HEK293 (cell line): Measurements from ENCODE around the gene FKBP3.

Source experiments
- CTCF ChIA-PET: fragments of 350-600 bp; formaldehyde crosslinking; extraction: SDS; loops from one replicate; lab custom pipeline; 2021; ENCODE audit warnings: antibody characterized with exemption; lab: Yijun Ruan, JAX
- POLR2A ChIA-PET: fragments of 300-600 bp; formaldehyde crosslinking; extraction: SDS; loops from one replicate; lab custom pipeline; 2020; ENCODE audit warnings: antibody characterized with exemption, inconsistent platforms; lab: Yijun Ruan, JAX
- H3K27ac ChIP-seq: fragments of 200-500 bp; sonication (Bioruptor generic); 2 replicates; pipeline ENCODE4 v1.5.1; 2014; ENCODE audit warnings: low read depth, low read length, control low read depth, inconsistent platforms; ENCODE audit errors: extremely low read depth
- H3K36me3 ChIP-seq, 2 experiments: fragments of 200-500 bp in 1 of 2; sonication (Bioruptor generic) in 1 of 2; 1 replicate in 1 of 2; 2 replicates in 1 of 2; pipeline ENCODE4 v1.5.1; 2014 to 2017; ENCODE audit warnings: inconsistent platforms in 2 of 2, low read length in 2 of 2; ENCODE audit not compliant: control insufficient read depth in 2 of 2, insufficient read depth in 1 of 2
- H3K4me1 ChIP-seq: fragments of 200-500 bp; sonication (Bioruptor generic); 2 replicates; pipeline ENCODE4 v1.5.1; 2014; ENCODE audit warnings: mild to moderate bottlenecking, low read length, inconsistent platforms; ENCODE audit not compliant: control insufficient read depth, insufficient read depth
- H3K4me3 ChIP-seq: 2 replicates; pipeline ENCODE4 v1.5.1; 2011; ENCODE audit warnings: low read depth, mild to moderate bottlenecking, control low read depth, low read length, moderate library complexity
- H3K9me3 ChIP-seq: fragments of 200-500 bp; sonication (Bioruptor generic); 2 replicates; pipeline ENCODE4 v1.5.1; 2014; ENCODE audit warnings: low read depth, low read length, inconsistent platforms; ENCODE audit not compliant: control insufficient read depth, insufficient read depth
- TRIM28 ChIP-seq: IDR thresholded peaks from 2 replicates; pipeline ENCODE4 v1.6.1; 2011; ENCODE audit warnings: low read length, control low read depth, borderline replicate concordance
- TSHZ1 ChIP-seq: fragments of 450-650 bp; formaldehyde crosslinking; IDR thresholded peaks from 2 replicates; pipeline ENCODE4 v1.5.1; 2016; ENCODE audit warnings: missing biosample characterization, missing genetic modification characterization, borderline replicate concordance
- ZBTB20 ChIP-seq: fragments of 450-650 bp; formaldehyde crosslinking; IDR thresholded peaks from 2 replicates; pipeline ENCODE4 v1.5.1; 2016; ENCODE audit warnings: missing biosample characterization, missing genetic modification characterization
- ZNF132 ChIP-seq: fragments of 450-650 bp; formaldehyde crosslinking; IDR thresholded peaks from 2 replicates; pipeline ENCODE4 v1.5.1; 2017; ENCODE audit warnings: missing biosample characterization, missing genetic modification characterization, borderline replicate concordance
- ZNF26 ChIP-seq: fragments of 450-650 bp; formaldehyde crosslinking; IDR thresholded peaks from 2 replicates; pipeline ENCODE4 v1.5.1; 2016; ENCODE audit warnings: missing biosample characterization, missing genetic modification characterization
- ZNF280D ChIP-seq: fragments of 450-650 bp; formaldehyde crosslinking; IDR thresholded peaks from 2 replicates; pipeline ENCODE4 v1.5.1; 2016; ENCODE audit warnings: missing biosample characterization, missing genetic modification characterization
- ZNF311 ChIP-seq: fragments of 450-650 bp; formaldehyde crosslinking; IDR thresholded peaks from 2 replicates; pipeline ENCODE4 v1.5.1; 2017; ENCODE audit warnings: missing biosample characterization, missing genetic modification characterization, borderline replicate concordance
- ZNF366 ChIP-seq: fragments of 450-650 bp; formaldehyde crosslinking; conservative IDR thresholded peaks from 2 replicates; pipeline ENCODE4 v1.5.1; 2016; ENCODE audit warnings: missing biosample characterization, missing genetic modification characterization
- ZNF391 ChIP-seq: fragments of 450-650 bp; formaldehyde crosslinking; IDR thresholded peaks from 2 replicates; pipeline ENCODE4 v1.5.1; 2016; ENCODE audit warnings: low read depth, missing biosample characterization, missing genetic modification characterization, borderline replicate concordance
- ZNF423 ChIP-seq: fragments of 450-650 bp; formaldehyde crosslinking; IDR thresholded peaks from 2 replicates; pipeline ENCODE4 v1.5.1; 2016; ENCODE audit warnings: missing biosample characterization, missing genetic modification characterization
- ZNF433 ChIP-seq: fragments of 450-650 bp; formaldehyde crosslinking; IDR thresholded peaks from 2 replicates; pipeline ENCODE4 v1.5.1; 2016; ENCODE audit warnings: missing biosample characterization, missing genetic modification characterization, low read depth
- ZNF488 ChIP-seq: fragments of 450-650 bp; formaldehyde crosslinking; IDR thresholded peaks from 2 replicates; pipeline ENCODE4 v1.5.1; 2016; ENCODE audit warnings: missing biosample characterization, missing genetic modification characterization
- ZNF501 ChIP-seq: fragments of 450-650 bp; formaldehyde crosslinking; IDR thresholded peaks from 2 replicates; pipeline ENCODE4 v1.5.1; 2016; ENCODE audit warnings: missing biosample characterization, missing genetic modification characterization
- ZNF514 ChIP-seq: fragments of 450-650 bp; formaldehyde crosslinking; IDR thresholded peaks from 2 replicates; pipeline ENCODE4 v1.5.1; 2016; ENCODE audit warnings: missing biosample characterization, missing genetic modification characterization
- ZNF571 ChIP-seq: fragments of 450-650 bp; formaldehyde crosslinking; IDR thresholded peaks from 2 replicates; pipeline ENCODE4 v1.5.0; 2017; ENCODE audit warnings: missing biosample characterization, missing genetic modification characterization
- ZNF580 ChIP-seq: fragments of 450-650 bp; formaldehyde crosslinking; IDR thresholded peaks from 2 replicates; pipeline ENCODE4 v1.5.1; 2016; ENCODE audit warnings: missing biosample characterization, missing genetic modification characterization
- ZNF600 ChIP-seq: fragments of 450-650 bp; formaldehyde crosslinking; IDR thresholded peaks from 2 replicates; pipeline ENCODE4 v1.5.1; 2016; ENCODE audit warnings: missing biosample characterization, missing genetic modification characterization
- ZNF658 ChIP-seq: fragments of 450-650 bp; formaldehyde crosslinking; IDR thresholded peaks from 2 replicates; pipeline ENCODE4; 2016; ENCODE audit warnings: missing biosample characterization, missing genetic modification characterization
- ZNF776 ChIP-seq: fragments of 450-650 bp; formaldehyde crosslinking; IDR thresholded peaks from 2 replicates; pipeline ENCODE4 v1.5.0; 2017; ENCODE audit warnings: missing biosample characterization, missing genetic modification characterization, borderline replicate concordance

Gene FKBP3

GRCh38 chr14:45156067-45156466 lies 21.8 kb upstream of the FKBP3 start:
- no peaks in the 10 kb centered on the region for H3K4me1 ChIP-seq
- POLR2A ChIA-PET: no interaction called here

GRCh38 chr14:45150386-45150890 lies 16.2 kb upstream of the FKBP3 start:
- Histone ChIP-seq H3K4me3 (no peak overlapping the region), H3K27ac (no peak overlapping the region), H3K4me1 (no peaks in the 10 kb centered on the region), H3K9me3 (no peaks in the 10 kb centered on the region), H3K36me3 (peaks cover 15 to 22% of the 10 kb centered on the region in 2 experiments)
- TF ChIP-seq ZNF600 (tag by site-specific recombination) (no peak), TRIM28 (no peak), ZNF488 (tag by site-specific recombination) (no peak), ZNF514 (tag by site-specific recombination) (no peak), ZNF501 (no peak)
- CTCF ChIA-PET: interaction anchor here (0.5 kb wide), 1 partner anchor 461 kb away, joined by 3 read pairs; no protein-coding TSS in a partner anchor
- POLR2A ChIA-PET: no interaction called here

More at GRCh38 chr14:45156067-45156466, 21.8 kb upstream of the FKBP3 start:
- CTCF ChIA-PET: no interaction called here
- Histone ChIP-seq H3K9me3 (no peaks in the 10 kb centered on the region), H3K36me3 (peaks cover 12 to 29% of the 10 kb centered on the region in 2 experiments), H3K4me3 (no peak overlapping the region), H3K27ac (no peak overlapping the region)
- no peak for TF ChIP-seq ZNF26
- no peak for TF ChIP-seq ZNF132 (tag by site-specific recombination)

- no peak overlapping the region for H3K27ac ChIP-seq
- no peaks in the 10 kb centered on the region for H3K9me3 ChIP-seq
- ChIA-PET POLR2A (interaction anchor here (1.1 kb wide), 1 partner anchor 13 kb away, joined by 3 read pairs; no protein-coding TSS in a partner anchor), CTCF (interaction anchor here (0.7 kb wide), 1 partner anchor 58 kb away, joined by 3 read pairs; no protein-coding TSS in a partner anchor)
- peaks cover 21 to 22% of the 10 kb centered on the region in 2 experiments for H3K36me3 ChIP-seq
- no peak overlapping the region for H3K4me3 ChIP-seq
- TF ChIP-seq ZNF776 (no peak), ZNF423 (tag by site-specific recombination) (no peak), ZNF658 (no peak), ZNF433 (tag by site-specific recombination) (no peak), ZNF580 (tag by site-specific recombination) (no peak), TSHZ1 (tag by site-specific recombination) (no peak), ZNF488 (tag by site-specific recombination) (no peak), ZNF571 (no peak), ZBTB20 (tag by site-specific recombination) (no peak), ZNF280D (tag by site-specific recombination) (no peak), ZNF366 (tag by site-specific recombination) (no peak), ZNF311 (no peak), ZNF391 (tag by site-specific recombination) (no peak)
- no peaks in the 10 kb centered on the region for H3K4me1 ChIP-seq
Measured at GRCh38 chr14:45149602-45150001, 15.3 kb upstream of the FKBP3 start.
